Transverse colon (tissue), 4 donors: Measurements from ENCODE around the gene ZC3H7A. TPM values are rescaled to one million over a fixed set of nuclear protein-coding genes. Genes with fewer than 3 reads are reported as not detected.

Source experiments
- DNase-seq: peaks from one replicate; pipeline ENCODE4 v3.0.0-alpha.2; 2019
- H3K27ac ChIP-seq, 4 donors: fragments of 200-600 bp; sonication (generic); 2 replicates each; pipeline ENCODE4 v1.5.1; 2016 to 2018; ENCODE audit warnings: inconsistent platforms in 4 of 4
- H3K27me3 ChIP-seq: fragments of 200-600 bp; sonication (generic); 2 replicates; pipeline ENCODE4 v1.5.1; 2017; ENCODE audit warnings: inconsistent platforms
- H3K36me3 ChIP-seq, 4 donors: fragments of 200-600 bp; sonication (generic); 2 replicates each; pipeline ENCODE4 v1.5.1; 2017 to 2019; ENCODE audit warnings: inconsistent platforms in 4 of 4
- H3K4me1 ChIP-seq, 4 donors: fragments of 200-600 bp; sonication (generic); 2 replicates each; pipeline ENCODE4 v1.5.1; 2017 to 2020; ENCODE audit warnings: inconsistent platforms in 4 of 4
- H3K4me3 ChIP-seq, 4 donors: fragments of 200-600 bp; sonication (generic); 1 replicate in 1 of 4; 2 replicates in 3 of 4; pipeline versions ENCODE4 v1.5.1 to v1.6.1; 2017 to 2019; ENCODE audit warnings: inconsistent platforms in 4 of 4
- H3K9me3 ChIP-seq, 2 donors: fragments of 200-600 bp; sonication (generic); 2 replicates each; pipeline ENCODE4 v1.5.1; 2017 to 2019; ENCODE audit warnings: inconsistent platforms in 2 of 2
- EP300 ChIP-seq: sonication (generic); formaldehyde crosslinking; IDR thresholded peaks from one replicate; pipeline ENCODE4 v1.6.1; 2017; ENCODE audit warnings: antibody characterized with exemption, low read depth
- POLR2A ChIP-seq: fragments of 450-650 bp; IDR thresholded peaks from one replicate; pipeline ENCODE4 v1.6.1; 2016; ENCODE audit warnings: antibody characterized with exemption, mild to moderate bottlenecking, moderate library complexity
- POLR2AphosphoS5 ChIP-seq, 3 donors: sonication (generic); formaldehyde crosslinking; IDR thresholded peaks; one replicate each; pipeline ENCODE4 v1.6.1; 2016; ENCODE audit warnings: antibody characterized with exemption in 3 of 3
- WGBS, 2 donors: methylation state at CpG; one replicate each; pipeline ENCODE4 v1.1.5; 2018; ENCODE audit warnings: low coverage in 1 of 2; 5-methylcytosine and 5-hydroxymethylcytosine counted together
- in situ Hi-C, 4 donors: fragments of 200-750 bp; cut with MboI; loops; one replicate each; pipeline versions ENCODE4 v1.15.0 to v1.15.1; 2017; ENCODE audit warnings: low sequenced_read_pairs in 3 of 4, low pct_ligation_motif_present in 1 of 4, low pct_unique_long_range_greater_than_20kb in 1 of 4
- intact Hi-C: fragments of 100-400 bp; cut with DNase I; formaldehyde crosslinking; loops from one replicate; pipeline ENCODE4 v1.15.1; 2023; ENCODE audit warnings: low total_unique reads
- total RNA-seq, 4 donors: library from RNA; depleted of rRNA; stranded (reverse); fragments of >200 nt; gene quantifications; one replicate each; pipeline ENCODE4 v1.1.0, GENCODE V29; 2016
- TF ChIP-seq, protein P1 (sequence below), 5 experiments: fragments of 200-600 bp in 3 of 5; fragments of 450-650 bp in 2 of 5; sonication (generic) in 3 of 5; IDR thresholded peaks; 1 replicate in 2 of 5; 2 replicates in 3 of 5; pipeline ENCODE4 v1.5.1; 2016 to 2017; ENCODE audit warnings: antibody characterized with exemption in 5 of 5, inconsistent platforms in 3 of 5, mild to moderate bottlenecking in 2 of 5, moderate library complexity in 1 of 5

The ZC3H7A gene
- total RNA-seq, 4 donors from 2014 or later = 38.1 to 92.0 (median 63.3) TPM

GRCh38 chr16:11781773-11782172, 15.3 kb downstream of the ZC3H7A start:
- H3K27ac ChIP-seq = peak overlapping the region; percentile 80 to 94 (median 88)
- H3K9me3 ChIP-seq = no peaks in the 10 kb centered on the region
- intact Hi-C loops (no loop called here), in situ Hi-C loops (no loop called here)
- WGBS, 2 donors = 63 to 75% methylated on average over 5 of the region's 5 CpGs
- peaks cover 27 to 63% (median 46%) of the 10 kb centered on the region in 4 donors for H3K4me1 ChIP-seq
- no peaks in the 10 kb centered on the region for H3K27me3 ChIP-seq
- H3K36me3 ChIP-seq = peaks cover 0 to 24% (median 5%) of the 10 kb centered on the region in 4 donors
- TF ChIP-seq POLR2AphosphoS5 (IDR thresholded peaks at IDR 0.05) = no peak
- no peak for TF ChIP-seq POLR2A
- TF ChIP-seq EP300 = no peak
- TF ChIP-seq, protein P1, sequence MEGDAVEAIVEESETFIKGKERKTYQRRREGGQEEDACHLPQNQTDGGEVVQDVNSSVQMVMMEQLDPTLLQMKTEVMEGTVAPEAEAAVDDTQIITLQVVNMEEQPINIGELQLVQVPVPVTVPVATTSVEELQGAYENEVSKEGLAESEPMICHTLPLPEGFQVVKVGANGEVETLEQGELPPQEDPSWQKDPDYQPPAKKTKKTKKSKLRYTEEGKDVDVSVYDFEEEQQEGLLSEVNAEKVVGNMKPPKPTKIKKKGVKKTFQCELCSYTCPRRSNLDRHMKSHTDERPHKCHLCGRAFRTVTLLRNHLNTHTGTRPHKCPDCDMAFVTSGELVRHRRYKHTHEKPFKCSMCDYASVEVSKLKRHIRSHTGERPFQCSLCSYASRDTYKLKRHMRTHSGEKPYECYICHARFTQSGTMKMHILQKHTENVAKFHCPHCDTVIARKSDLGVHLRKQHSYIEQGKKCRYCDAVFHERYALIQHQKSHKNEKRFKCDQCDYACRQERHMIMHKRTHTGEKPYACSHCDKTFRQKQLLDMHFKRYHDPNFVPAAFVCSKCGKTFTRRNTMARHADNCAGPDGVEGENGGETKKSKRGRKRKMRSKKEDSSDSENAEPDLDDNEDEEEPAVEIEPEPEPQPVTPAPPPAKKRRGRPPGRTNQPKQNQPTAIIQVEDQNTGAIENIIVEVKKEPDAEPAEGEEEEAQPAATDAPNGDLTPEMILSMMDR (IDR thresholded peaks at IDR 0.05) = no peak
- DNase-seq = no peak
- H3K4me3 ChIP-seq = no peak overlapping the region

DNA sequence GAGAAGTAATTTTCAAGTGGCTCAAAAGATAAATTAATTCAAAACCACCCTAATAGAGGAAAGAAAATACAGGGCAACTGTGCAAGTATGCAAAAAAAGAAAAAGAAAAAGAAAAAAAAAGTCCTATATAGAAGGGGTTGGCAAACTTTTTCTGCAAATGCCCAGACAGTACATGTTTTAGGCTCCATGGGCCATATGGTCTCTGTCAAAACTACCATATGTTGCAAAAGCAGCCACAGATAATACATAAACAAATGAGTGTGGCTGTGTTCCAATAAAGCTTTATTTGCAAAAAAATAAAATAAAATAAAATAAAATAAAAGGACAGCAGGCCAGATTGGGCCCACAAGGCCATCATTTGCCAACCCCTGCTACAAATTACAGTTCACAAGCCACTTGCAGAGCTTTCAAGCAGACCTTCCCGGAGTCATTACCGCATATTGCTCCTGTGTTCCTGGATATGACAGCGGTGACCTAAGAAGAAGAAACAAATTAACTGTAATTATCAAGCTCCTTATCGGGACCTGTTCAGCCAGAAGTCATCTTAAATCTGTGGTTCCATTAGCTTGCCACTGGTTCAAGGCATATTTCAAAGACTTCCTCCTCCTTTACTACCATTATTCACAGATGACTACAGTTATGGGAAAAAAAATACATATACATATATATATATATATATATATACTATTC, 15.9 kb downstream of the ZC3H7A start:
- no peak for DNase-seq
- Histone ChIP-seq H3K36me3 (peaks cover 0 to 31% (median 5%) of the 10 kb centered on the region in 4 donors), H3K9me3 (no peaks in the 10 kb centered on the region), H3K27ac (peak overlapping the region; percentile 7 to 94 (median 84)), H3K27me3 (no peaks in the 10 kb centered on the region), H3K4me1 (peaks cover 27 to 57% (median 40%) of the 10 kb centered on the region in 4 donors), H3K4me3 (no peak overlapping the region)
- intact Hi-C loops = no loop called here
- in situ Hi-C loops = no loop called here
- TF ChIP-seq POLR2A (no peak), POLR2AphosphoS5 (IDR thresholded peaks at IDR 0.05) (no peak), EP300 (no peak)
- TF ChIP-seq, protein P1 (IDR thresholded peaks at IDR 0.05) = no peak
- 66 to 89% methylated on average over 4 of the region's 4 CpGs for WGBS, 2 donors

DNA sequence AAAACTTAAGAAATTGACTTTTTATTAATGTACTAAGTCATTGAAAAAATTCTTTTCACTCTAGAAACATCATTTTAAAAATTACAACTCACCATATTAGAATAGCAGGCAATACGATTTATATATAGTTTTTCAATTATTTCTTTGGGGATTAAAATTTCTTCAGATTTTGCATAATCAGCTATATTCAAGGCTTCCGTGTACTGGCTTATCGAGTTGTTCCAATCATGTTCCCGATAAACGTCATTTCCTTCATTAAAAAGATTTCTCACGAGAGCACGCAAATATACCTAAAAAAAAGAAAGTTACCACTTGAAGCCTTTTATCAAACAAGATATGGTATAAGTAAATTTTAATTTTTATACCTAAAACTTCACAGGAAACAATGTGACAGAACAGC, 18.0 kb downstream of the ZC3H7A start:
- TF ChIP-seq POLR2AphosphoS5 (IDR thresholded peaks at IDR 0.05) (no peak), EP300 (no peak), POLR2A (no peak)
- TF ChIP-seq, protein P1 (IDR thresholded peaks at IDR 0.05) = no peak
- no peak overlapping the region for H3K27ac ChIP-seq
- DNase-seq = no peak
- no peak overlapping the region for H3K4me3 ChIP-seq
- H3K36me3 ChIP-seq = peaks cover 0 to 50% (median 15%) of the 10 kb centered on the region in 4 donors
- peaks cover 20 to 36% (median 24%) of the 10 kb centered on the region in 4 donors for H3K4me1 ChIP-seq
- in situ Hi-C loops (no loop called here), intact Hi-C loops (no loop called here)
- H3K9me3 ChIP-seq = no peaks in the 10 kb centered on the region
- 96 to 97% methylated on average over 7 of the region's 7 CpGs for WGBS, 2 donors
- no peaks in the 10 kb centered on the region for H3K27me3 ChIP-seq

- in situ Hi-C loops = no loop called here
- Histone ChIP-seq H3K27ac (no peak overlapping the region), H3K9me3 (no peaks in the 10 kb centered on the region), H3K27me3 (no peaks in the 10 kb centered on the region), H3K4me1 (no peaks in the 10 kb centered on the region), H3K36me3 (peaks cover 0 to 75% (median 29%) of the 10 kb centered on the region in 4 donors), H3K4me3 (no peak overlapping the region)
- TF ChIP-seq POLR2A = no peak
- TF ChIP-seq EP300 = no peak
- TF ChIP-seq, protein P1 (IDR thresholded peaks at IDR 0.05) = no peak
- no peak for TF ChIP-seq POLR2AphosphoS5 (IDR thresholded peaks at IDR 0.05)
- intact Hi-C loops = loop anchor here (5.0 kb wide), 1 partner anchor 53 kb away; no protein-coding TSS in a partner anchor
- WGBS, 2 donors = 75 to 81% methylated on average over 3 of the region's 3 CpGs
- no peak for DNase-seq
Observed at GRCh38 chr16:11774065-11774626, 22.9 kb downstream of the ZC3H7A start.
